ENCODE results near the gene MYL11.

Gene MYL11

DNA sequence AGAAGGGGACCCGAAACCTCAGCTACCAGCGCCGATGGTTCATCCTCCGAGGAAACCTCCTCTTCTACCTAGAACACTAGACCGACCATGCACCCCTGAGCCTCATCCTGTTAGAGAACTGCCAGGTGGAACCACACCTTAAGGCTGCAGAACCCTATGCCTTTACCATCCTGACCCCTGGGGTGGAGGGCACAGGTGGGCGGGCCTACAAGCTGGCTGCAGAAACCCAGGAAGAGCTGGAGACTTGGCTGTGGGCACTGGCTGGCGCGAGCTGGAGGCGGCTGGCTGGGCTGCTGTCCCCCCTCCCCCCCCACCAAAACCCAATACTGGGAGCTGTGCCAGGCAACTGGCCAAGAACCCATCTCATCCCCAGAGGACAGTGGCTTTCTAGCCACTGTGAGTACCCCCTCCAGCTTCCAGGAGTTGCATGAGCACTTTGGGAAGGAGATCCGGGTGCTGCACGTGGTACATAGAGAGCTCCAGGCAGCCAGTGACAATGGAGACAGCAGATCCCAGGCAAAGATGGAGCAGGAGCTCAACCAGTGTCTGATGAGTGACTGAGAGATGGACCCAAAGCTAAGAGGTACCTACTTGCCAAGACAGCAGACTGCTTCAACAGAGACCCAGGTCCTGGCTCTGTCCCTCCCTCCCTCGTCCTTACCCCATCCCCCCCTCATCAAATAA is 18.1 kb upstream of the MYL11 start:
- Histone ChIP-seq H3K4me3 (ENCODE audit: low read depth, low read length) (no peak overlapping the region), H3K36me3 (ENCODE audit: control insufficient read depth in 2 of 2, insufficient read depth in 1 of 2, low read length in 2 of 2) (peaks cover 6 to 78% of the 10 kb centered on the region in 2 experiments; a peak in 2 of 3 replicates), H3K27ac (ENCODE audit: extremely low read depth, low read depth, low read length) (peak overlapping the region; percentile 72), H3K9me3 (ENCODE audit: control insufficient read depth, insufficient read depth, low read depth, low read length) (no peaks in the 10 kb centered on the region), H3K4me1 (ENCODE audit: control insufficient read depth, insufficient read depth, low read length) (no peaks in the 10 kb centered on the region)
- POLR2A ChIA-PET: interaction anchor here (0.7 to 4.5 kb wide), 7 partner anchors 9 to 291 kb away, joined by 3 to 60 read pairs (median 3); partner anchors contain the start of genes ALDOA, TBC1D10B, ZNF48 and ZNF771
- CTCF ChIA-PET: interaction anchor here (0.5 to 1.1 kb wide), 5 partner anchors 16 to 304 kb away, joined by 3 to 5 read pairs (median 3); no protein-coding TSS in a partner anchor
- TF ChIP-seq ZNF23 (tag by site-specific recombination; IDR thresholded peaks at IDR 0.05; ENCODE audit: borderline replicate concordance) (no peak), ZNF837 (tag by site-specific recombination; IDR thresholded peaks at IDR 0.05) (no peak), ZBTB17 (tag by site-specific recombination; IDR thresholded peaks at IDR 0.05) (peak; percentile 84), ZBTB48 (tag by site-specific recombination; IDR thresholded peaks at IDR 0.05) (no peak), ZNF146 (tag by site-specific recombination; IDR thresholded peaks at IDR 0.05) (no peak), ZNF366 (tag by site-specific recombination; conservative IDR thresholded peaks at IDR 0.05) (no peak), ZNF707 (tag by site-specific recombination; IDR thresholded peaks at IDR 0.05) (no peak), ZNF394 (tag by site-specific recombination; IDR thresholded peaks at IDR 0.05; ENCODE audit: borderline replicate concordance) (no peak), ZSCAN30 (tag by site-specific recombination; IDR thresholded peaks at IDR 0.05) (peak; percentile 19; the same call in 1 of the 2 replicates), ZFHX2 (tag by site-specific recombination; conservative IDR thresholded peaks at IDR 0.05) (peak; percentile 16; the same call in 1 of the 2 replicates), ZNF621 (tag by site-specific recombination; IDR thresholded peaks at IDR 0.05) (no peak), GLIS2 (tag by site-specific recombination; IDR thresholded peaks at IDR 0.05) (no peak), RBAK (tag by site-specific recombination; IDR thresholded peaks at IDR 0.05) (no peak), SCRT2 (tag by site-specific recombination; IDR thresholded peaks at IDR 0.05) (peak; percentile 56; the same call in 1 of the 2 replicates), ZNF658 (tag by site-specific recombination; IDR thresholded peaks at IDR 0.05) (no peak), ZNF341 (tag by site-specific recombination; IDR thresholded peaks at IDR 0.05; ENCODE audit: low read depth) (peak; percentile 44; the same call in 1 of the 2 replicates), ZNF19 (tag by site-specific recombination; IDR thresholded peaks at IDR 0.05; ENCODE audit: low read depth) (no peak)
- TF ChIP-seq, protein P1, sequence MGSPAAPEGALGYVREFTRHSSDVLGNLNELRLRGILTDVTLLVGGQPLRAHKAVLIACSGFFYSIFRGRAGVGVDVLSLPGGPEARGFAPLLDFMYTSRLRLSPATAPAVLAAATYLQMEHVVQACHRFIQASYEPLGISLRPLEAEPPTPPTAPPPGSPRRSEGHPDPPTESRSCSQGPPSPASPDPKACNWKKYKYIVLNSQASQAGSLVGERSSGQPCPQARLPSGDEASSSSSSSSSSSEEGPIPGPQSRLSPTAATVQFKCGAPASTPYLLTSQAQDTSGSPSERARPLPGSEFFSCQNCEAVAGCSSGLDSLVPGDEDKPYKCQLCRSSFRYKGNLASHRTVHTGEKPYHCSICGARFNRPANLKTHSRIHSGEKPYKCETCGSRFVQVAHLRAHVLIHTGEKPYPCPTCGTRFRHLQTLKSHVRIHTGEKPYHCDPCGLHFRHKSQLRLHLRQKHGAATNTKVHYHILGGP (tag by site-specific recombination; IDR thresholded peaks at IDR 0.05): no peak
- TF ChIP-seq, protein P2, sequence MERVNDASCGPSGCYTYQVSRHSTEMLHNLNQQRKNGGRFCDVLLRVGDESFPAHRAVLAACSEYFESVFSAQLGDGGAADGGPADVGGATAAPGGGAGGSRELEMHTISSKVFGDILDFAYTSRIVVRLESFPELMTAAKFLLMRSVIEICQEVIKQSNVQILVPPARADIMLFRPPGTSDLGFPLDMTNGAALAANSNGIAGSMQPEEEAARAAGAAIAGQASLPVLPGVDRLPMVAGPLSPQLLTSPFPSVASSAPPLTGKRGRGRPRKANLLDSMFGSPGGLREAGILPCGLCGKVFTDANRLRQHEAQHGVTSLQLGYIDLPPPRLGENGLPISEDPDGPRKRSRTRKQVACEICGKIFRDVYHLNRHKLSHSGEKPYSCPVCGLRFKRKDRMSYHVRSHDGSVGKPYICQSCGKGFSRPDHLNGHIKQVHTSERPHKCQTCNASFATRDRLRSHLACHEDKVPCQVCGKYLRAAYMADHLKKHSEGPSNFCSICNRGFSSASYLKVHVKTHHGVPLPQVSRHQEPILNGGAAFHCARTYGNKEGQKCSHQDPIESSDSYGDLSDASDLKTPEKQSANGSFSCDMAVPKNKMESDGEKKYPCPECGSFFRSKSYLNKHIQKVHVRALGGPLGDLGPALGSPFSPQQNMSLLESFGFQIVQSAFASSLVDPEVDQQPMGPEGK (tag by site-specific recombination; IDR thresholded peaks at IDR 0.05): peak; percentile 18; the same call in 1 of the 2 replicates
- TF ChIP-seq, protein P3, sequence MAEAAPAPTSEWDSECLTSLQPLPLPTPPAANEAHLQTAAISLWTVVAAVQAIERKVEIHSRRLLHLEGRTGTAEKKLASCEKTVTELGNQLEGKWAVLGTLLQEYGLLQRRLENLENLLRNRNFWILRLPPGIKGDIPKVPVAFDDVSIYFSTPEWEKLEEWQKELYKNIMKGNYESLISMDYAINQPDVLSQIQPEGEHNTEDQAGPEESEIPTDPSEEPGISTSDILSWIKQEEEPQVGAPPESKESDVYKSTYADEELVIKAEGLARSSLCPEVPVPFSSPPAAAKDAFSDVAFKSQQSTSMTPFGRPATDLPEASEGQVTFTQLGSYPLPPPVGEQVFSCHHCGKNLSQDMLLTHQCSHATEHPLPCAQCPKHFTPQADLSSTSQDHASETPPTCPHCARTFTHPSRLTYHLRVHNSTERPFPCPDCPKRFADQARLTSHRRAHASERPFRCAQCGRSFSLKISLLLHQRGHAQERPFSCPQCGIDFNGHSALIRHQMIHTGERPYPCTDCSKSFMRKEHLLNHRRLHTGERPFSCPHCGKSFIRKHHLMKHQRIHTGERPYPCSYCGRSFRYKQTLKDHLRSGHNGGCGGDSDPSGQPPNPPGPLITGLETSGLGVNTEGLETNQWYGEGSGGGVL (tag by site-specific recombination; IDR thresholded peaks at IDR 0.05): peak; percentile 75
- TF ChIP-seq, protein P4, sequence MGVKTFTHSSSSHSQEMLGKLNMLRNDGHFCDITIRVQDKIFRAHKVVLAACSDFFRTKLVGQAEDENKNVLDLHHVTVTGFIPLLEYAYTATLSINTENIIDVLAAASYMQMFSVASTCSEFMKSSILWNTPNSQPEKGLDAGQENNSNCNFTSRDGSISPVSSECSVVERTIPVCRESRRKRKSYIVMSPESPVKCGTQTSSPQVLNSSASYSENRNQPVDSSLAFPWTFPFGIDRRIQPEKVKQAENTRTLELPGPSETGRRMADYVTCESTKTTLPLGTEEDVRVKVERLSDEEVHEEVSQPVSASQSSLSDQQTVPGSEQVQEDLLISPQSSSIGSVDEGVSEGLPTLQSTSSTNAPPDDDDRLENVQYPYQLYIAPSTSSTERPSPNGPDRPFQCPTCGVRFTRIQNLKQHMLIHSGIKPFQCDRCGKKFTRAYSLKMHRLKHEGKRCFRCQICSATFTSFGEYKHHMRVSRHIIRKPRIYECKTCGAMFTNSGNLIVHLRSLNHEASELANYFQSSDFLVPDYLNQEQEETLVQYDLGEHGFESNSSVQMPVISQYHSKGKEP (tag by site-specific recombination; IDR thresholded peaks at IDR 0.05): no peak
- TF ChIP-seq, protein P5, sequence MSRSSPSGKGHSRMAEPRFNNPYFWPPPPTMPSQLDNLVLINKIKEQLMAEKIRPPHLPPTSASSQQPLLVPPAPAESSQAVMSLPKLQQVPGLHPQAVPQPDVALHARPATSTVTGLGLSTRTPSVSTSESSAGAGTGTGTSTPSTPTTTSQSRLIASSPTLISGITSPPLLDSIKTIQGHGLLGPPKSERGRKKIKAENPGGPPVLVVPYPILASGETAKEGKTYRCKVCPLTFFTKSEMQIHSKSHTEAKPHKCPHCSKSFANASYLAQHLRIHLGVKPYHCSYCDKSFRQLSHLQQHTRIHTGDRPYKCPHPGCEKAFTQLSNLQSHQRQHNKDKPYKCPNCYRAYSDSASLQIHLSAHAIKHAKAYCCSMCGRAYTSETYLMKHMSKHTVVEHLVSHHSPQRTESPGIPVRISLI (tag by site-specific recombination; IDR thresholded peaks at IDR 0.05): no peak
- TF ChIP-seq, protein P6, sequence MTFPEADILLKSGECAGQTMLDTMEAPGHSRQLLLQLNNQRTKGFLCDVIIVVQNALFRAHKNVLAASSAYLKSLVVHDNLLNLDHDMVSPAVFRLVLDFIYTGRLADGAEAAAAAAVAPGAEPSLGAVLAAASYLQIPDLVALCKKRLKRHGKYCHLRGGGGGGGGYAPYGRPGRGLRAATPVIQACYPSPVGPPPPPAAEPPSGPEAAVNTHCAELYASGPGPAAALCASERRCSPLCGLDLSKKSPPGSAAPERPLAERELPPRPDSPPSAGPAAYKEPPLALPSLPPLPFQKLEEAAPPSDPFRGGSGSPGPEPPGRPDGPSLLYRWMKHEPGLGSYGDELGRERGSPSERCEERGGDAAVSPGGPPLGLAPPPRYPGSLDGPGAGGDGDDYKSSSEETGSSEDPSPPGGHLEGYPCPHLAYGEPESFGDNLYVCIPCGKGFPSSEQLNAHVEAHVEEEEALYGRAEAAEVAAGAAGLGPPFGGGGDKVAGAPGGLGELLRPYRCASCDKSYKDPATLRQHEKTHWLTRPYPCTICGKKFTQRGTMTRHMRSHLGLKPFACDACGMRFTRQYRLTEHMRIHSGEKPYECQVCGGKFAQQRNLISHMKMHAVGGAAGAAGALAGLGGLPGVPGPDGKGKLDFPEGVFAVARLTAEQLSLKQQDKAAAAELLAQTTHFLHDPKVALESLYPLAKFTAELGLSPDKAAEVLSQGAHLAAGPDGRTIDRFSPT (tag by site-specific recombination; IDR thresholded peaks at IDR 0.05): peak; percentile 54; the same call in 1 of the 2 replicates

Measured in HEK293 (cell line).